Cardiac muscle cell (in vitro differentiated cells and primary cell): ENCODE results near the gene LTO1. TPM values are rescaled to one million over a fixed set of nuclear protein-coding genes. Genes with fewer than 3 reads are reported as not detected.
A peak's percentile ranks its signal among the peaks of the same experiment; 100 is the strongest.

Experiments used
- DNase-seq, 2 donors: peaks; one replicate each; pipeline versions ENCODE4 v3.0.0 to v3.0.0-alpha.2; 2010 to 2017; ENCODE audit warnings: low read depth in 1 of 2, low spot score in 1 of 2
- H3K27ac ChIP-seq: fragments of 200-600 bp; sonication (generic); 2 replicates; pipeline ENCODE4 v1.5.1; 2016
- H3K27me3 ChIP-seq: fragments of 200-600 bp; sonication (generic); 2 replicates; pipeline ENCODE4 v1.6.0; 2016; ENCODE audit warnings: control low read depth
- H3K36me3 ChIP-seq: fragments of 200-600 bp; sonication (generic); 2 replicates; pipeline ENCODE4 v1.5.1; 2016; ENCODE audit warnings: control low read depth
- H3K4me1 ChIP-seq: fragments of 200-600 bp; sonication (generic); 2 replicates; pipeline ENCODE4 v1.8.1; 2017; ENCODE audit warnings: low read depth, mild to moderate bottlenecking, mixed run types
- H3K4me3 ChIP-seq: fragments of 200-600 bp; sonication (generic); 2 replicates; pipeline ENCODE4 v1.5.1; 2016; ENCODE audit warnings: mild to moderate bottlenecking
- H3K9me3 ChIP-seq: fragments of 200-600 bp; sonication (generic); 2 replicates; pipeline ENCODE4 v1.5.1; 2017; ENCODE audit warnings: low read depth, mild to moderate bottlenecking, control low read depth
- polyA plus RNA-seq: library from polyadenylated mRNA; unstranded; fragments of >200 nt; fragmentation: Nextera tagmentation; extraction: Ambion mirVana; gene quantifications from 2 replicates; pipeline ENCODE4 v1.2.1, GENCODE V29; 2016
- total RNA-seq: library from RNA; depleted of rRNA; stranded (reverse); fragments of >200 nt; gene quantifications from 2 replicates; pipeline ENCODE4 v1.2.3, GENCODE V29; 2016
- TF ChIP-seq, protein P1 (sequence below): IDR thresholded peaks from 2 replicates; pipeline ENCODE4 v1.5.1; 2012; ENCODE audit warnings: low read depth, mild to moderate bottlenecking, low read length

LTO1 gene
- total and polyA plus RNA-seq, 2 experiments from 2014 or later, result 23.0 to 26.2 TPM

DNA sequence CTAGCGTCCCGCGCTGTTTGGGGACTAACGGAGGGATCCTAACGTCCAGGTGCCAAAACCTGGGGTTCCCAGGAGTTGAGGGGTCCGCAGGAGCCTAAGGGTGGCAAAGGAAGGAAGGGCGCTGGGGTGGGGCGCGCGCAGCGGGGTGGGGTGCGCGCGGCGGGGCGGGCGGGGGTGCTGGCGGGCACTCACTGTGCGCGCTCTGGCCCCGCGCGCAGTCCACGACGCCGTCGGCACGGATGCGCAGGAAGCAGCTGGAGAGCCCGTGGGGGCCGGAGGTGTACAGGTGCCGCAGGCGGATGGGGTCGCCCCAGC is 28.3 kb upstream of the LTO1 start:
- Histone ChIP-seq H3K27me3 (peaks cover 53% of the 10 kb centered on the region), H3K27ac (no peak overlapping the region), H3K4me1 (peaks cover 9% of the 10 kb centered on the region), H3K4me3 (no peak overlapping the region), H3K36me3 (no peaks in the 10 kb centered on the region), H3K9me3 (no peaks in the 10 kb centered on the region)
- DNase-seq, result no peak
- TF ChIP-seq, protein P1, sequence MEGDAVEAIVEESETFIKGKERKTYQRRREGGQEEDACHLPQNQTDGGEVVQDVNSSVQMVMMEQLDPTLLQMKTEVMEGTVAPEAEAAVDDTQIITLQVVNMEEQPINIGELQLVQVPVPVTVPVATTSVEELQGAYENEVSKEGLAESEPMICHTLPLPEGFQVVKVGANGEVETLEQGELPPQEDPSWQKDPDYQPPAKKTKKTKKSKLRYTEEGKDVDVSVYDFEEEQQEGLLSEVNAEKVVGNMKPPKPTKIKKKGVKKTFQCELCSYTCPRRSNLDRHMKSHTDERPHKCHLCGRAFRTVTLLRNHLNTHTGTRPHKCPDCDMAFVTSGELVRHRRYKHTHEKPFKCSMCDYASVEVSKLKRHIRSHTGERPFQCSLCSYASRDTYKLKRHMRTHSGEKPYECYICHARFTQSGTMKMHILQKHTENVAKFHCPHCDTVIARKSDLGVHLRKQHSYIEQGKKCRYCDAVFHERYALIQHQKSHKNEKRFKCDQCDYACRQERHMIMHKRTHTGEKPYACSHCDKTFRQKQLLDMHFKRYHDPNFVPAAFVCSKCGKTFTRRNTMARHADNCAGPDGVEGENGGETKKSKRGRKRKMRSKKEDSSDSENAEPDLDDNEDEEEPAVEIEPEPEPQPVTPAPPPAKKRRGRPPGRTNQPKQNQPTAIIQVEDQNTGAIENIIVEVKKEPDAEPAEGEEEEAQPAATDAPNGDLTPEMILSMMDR, result no peak

DNA sequence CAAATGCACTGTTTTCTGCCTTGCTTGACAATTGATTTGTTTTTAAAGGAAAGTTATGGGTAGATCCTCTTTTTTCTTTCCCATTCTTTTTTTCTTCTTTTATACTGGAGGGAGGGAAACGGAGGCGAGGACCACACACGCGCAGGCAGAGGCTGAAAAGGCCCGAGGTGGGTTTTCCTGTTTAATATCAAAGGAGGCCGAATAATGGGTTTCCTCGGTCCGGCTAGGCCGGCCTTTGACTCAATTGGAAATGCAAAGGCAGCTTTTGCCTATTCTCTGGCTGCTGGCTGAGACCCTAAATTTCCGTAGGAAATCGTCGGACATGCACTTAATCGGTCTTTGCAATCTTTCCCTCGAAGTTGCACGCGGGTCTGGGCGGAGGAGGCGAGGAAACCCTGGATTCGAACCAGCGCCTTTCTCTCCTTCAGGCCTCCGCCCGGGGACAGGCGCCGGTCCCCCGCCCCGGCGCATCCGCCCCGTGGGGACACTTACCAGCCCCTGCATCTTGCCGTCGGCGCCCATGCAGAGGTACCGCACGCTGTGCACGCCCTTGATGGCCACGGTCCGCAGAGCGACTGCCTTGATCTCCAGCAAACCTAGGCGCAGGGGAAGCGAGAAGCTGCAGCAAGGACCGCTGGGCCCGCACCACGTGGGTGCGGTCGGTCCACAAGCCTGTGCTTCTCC is 27.8 kb upstream of the LTO1 start:
- Histone ChIP-seq H3K27ac (no peak overlapping the region), H3K36me3 (no peaks in the 10 kb centered on the region), H3K4me3 (no peak overlapping the region), H3K4me1 (peaks cover 9% of the 10 kb centered on the region), H3K27me3 (peaks cover 53% of the 10 kb centered on the region), H3K9me3 (no peaks in the 10 kb centered on the region)
- no peak for DNase-seq
- TF ChIP-seq, protein P1, result no peak

DNA sequence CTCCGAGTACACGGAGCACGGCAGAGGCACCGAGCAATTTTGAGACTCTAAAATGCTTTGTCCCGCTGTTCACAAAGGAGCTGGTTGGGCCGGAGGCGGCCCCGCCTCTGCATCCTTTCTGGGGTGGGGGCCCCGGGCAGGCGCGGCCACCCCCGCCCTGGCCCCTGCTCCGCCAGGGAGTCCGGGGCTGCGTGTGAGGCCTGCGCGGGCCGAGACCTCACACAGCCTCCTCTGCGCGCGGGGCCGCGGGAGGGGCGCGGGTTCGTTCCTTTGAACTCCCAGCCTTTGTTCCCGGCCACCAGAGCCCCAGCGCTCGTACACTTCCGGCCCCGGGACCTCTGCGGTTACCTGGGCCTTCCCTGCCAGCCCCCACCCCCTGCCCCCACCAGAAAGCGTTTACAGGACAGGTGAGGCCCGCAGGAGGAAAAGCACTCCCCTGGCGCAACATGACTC is 27.1 kb upstream of the LTO1 start:
- Histone ChIP-seq H3K27ac (no peak overlapping the region), H3K9me3 (no peaks in the 10 kb centered on the region), H3K4me3 (no peak overlapping the region), H3K36me3 (no peaks in the 10 kb centered on the region), H3K4me1 (peaks cover 9% of the 10 kb centered on the region), H3K27me3 (peaks cover 51% of the 10 kb centered on the region)
- no peak for DNase-seq
- TF ChIP-seq, protein P1, result no peak

DNA sequence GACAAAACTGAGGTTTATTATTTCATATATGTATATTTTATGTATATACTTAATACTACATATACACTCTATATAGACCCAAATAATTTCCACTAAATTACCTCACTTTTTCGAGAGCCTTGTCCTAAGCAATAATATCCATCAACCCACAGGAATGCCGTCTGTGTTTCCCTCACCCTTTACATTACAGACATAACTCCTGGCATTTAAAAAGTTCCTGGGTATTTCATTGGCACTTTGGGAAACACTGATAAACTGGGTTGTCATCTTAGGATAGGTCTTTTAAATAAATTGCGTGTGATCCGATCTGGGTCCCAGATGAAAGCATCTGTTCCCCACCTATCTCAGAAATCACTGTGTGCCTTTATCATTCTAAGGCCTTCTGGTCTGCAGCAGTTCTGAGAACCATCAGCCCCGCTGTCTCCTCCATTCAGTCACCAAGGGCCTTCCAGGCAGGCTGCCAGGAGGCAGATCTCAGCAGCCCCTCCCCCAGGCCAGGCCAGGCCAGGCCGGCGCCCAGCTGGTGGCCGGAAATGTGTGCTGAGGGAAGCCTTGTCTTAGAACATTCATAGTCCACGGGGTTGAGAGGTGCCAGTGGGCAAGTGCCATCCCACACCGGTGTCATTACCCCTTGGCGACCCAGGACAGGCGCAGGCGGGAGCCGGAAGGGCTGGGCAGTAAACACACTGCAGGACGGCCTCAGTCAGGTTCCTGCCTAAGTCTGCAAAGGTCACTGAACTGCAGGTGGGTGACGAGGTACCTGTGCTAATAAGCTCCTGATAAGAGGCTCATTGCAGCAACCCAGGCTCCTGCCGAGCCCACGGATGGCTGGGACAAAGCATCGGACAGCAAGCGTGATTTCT is 25.4 kb upstream of the LTO1 start:
- peak; percentile 84 to 89 for DNase-seq
- Histone ChIP-seq H3K9me3 (no peaks in the 10 kb centered on the region), H3K27ac (peak overlapping the region; percentile 18), H3K4me3 (no peak overlapping the region), H3K36me3 (no peaks in the 10 kb centered on the region), H3K4me1 (peaks cover 13% of the 10 kb centered on the region), H3K27me3 (peaks cover 45% of the 10 kb centered on the region)
- TF ChIP-seq, protein P1, result no peak

DNA sequence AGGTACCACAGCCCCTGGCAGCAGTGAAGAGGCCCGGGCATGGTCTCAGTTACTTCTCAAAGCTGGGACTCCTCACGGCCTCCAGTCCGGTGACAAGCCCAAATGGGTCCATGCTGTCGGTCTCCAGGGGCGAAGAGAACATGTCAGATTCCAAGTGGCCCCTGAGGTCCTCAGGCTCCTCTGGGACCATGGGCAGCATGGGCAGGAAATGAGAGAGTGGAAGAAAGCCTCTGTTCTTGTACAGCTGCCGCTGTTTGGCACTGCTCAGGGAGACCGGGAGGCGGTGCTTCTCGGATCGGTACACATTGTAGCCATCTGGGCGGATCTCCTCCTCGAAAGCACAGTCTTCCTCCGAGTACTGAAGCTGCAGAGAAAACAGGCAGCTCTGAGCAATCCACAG is 24.1 kb upstream of the LTO1 start:
- Histone ChIP-seq H3K4me1 (peaks cover 13% of the 10 kb centered on the region), H3K27ac (no peak overlapping the region), H3K9me3 (no peaks in the 10 kb centered on the region), H3K27me3 (peaks cover 32% of the 10 kb centered on the region), H3K4me3 (no peak overlapping the region), H3K36me3 (no peaks in the 10 kb centered on the region)
- DNase-seq, result peak in 1 of 2 donors; percentile 26
- TF ChIP-seq, protein P1, result peak; percentile 3
